ENCODE data around the gene TMEM156.

DNA sequence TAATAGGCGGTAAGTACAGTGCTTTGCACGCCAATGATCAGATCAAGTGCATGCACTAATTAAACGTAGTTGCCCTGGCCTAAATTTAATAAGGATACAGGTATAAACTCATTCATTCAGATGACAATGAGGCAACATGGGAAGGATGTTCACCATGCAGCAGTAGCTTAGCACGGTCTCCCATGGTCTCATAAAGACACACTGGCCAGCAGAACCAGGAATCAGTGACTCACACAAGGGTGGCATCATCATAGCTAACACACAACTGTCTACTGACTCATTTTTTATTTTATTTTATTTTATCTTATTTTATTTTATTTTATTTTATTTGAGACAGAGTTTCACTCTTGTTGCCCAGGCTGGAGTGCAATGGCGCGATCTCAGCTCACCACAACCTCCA is 42.7 kb downstream of the TMEM156 start:
- TF ChIP-seq CTCF (IDR thresholded peaks at IDR 0.05) (no peak), POLR2A (IDR thresholded peaks at IDR 0.05) (no peak), POLR2AphosphoS5 (IDR thresholded peaks at IDR 0.05) (no peak)
